ENCODE results near the gene IQCF2. TPM values are rescaled to one million over a fixed set of nuclear protein-coding genes. Genes with fewer than 3 reads are reported as not detected.
"Not testable (repeated sequence)": the region's sequence is repeated elsewhere in the genome, so short reads cannot be mapped to it uniquely, and the experiment has no call there.

IQCF2 gene
- polyA plus RNA-seq, 3 donors = not detected

- peaks cover 0 to 12% of the 10 kb centered on the region in 2 donors for H3K9me3 ChIP-seq (replicated peaks in 1 of 2; ENCODE audit: control insufficient read depth in 1 of 2, insufficient read depth in 1 of 2, low read length in 2 of 2)
- Mint-ChIP-seq H3K36me3 (no peaks in the 10 kb centered on the region), H3K4me1 (no peaks in the 10 kb centered on the region), H3K27me3 (ENCODE audit: low read depth in 3 of 3) (peaks cover 4 to 23% (median 14%) of the 10 kb centered on the region in 3 donors), H3K4me3 (no peak overlapping the region), H3K9me3 (peaks cover 3 to 17% (median 9%) of the 10 kb centered on the region in 7 donors), H3K27ac (no peak overlapping the region)
- no peak for TF ChIP-seq CTCF (IDR thresholded peaks at IDR 0.05)
- H2AFZ ChIP-seq (ENCODE audit: insufficient read depth, low read depth, low read length, poor library complexity, severe bottlenecking) = no peak overlapping the region
- no peaks in the 10 kb centered on the region for H3K79me2 ChIP-seq (ENCODE audit: insufficient read depth, low read length)
- H4K20me1 ChIP-seq (ENCODE audit: insufficient read depth, low read length) = no peaks in the 10 kb centered on the region
- no peak overlapping the region for H3K4me3 ChIP-seq (replicated peaks in 1 of 3; ENCODE audit: low read depth in 2 of 3, low read length in 3 of 3)
- no peak overlapping the region for H3K9ac ChIP-seq (ENCODE audit: insufficient read depth, low read length, poor library complexity, severe bottlenecking)
- no peak overlapping the region for H3K27ac ChIP-seq (ENCODE audit: low read depth in 1 of 2, low read length in 2 of 2)
- no peaks in the 10 kb centered on the region for H3K36me3 ChIP-seq (replicated peaks in 1 of 2; ENCODE audit: control insufficient read depth in 1 of 2, insufficient read depth in 2 of 2, low read length in 2 of 2)
- no peak for DNase-seq
- intact Hi-C loops (cut with micrococcal nuclease) = no loop called here
- H3K4me1 ChIP-seq (ENCODE audit: control insufficient read depth in 1 of 2, insufficient read depth in 2 of 2, low read length in 2 of 2) = no peaks in the 10 kb centered on the region
- H3K27me3 ChIP-seq (ENCODE audit: control insufficient read depth in 2 of 2, insufficient read depth in 2 of 2, low read length in 2 of 2) = peaks cover 0 to 2% of the 10 kb centered on the region in 2 donors
- 96% methylated on average over 3 of the region's 7 CpGs for WGBS (ENCODE audit: insufficient coverage)
- no peak overlapping the region for H3K4me2 ChIP-seq (replicated peaks; ENCODE audit: extremely low read depth, low read length, poor library complexity, severe bottlenecking)
Observed at GRCh38 chr3:51845129-51845528, 16.3 kb upstream of the IQCF2 start.

GRCh38 chr3:51855411-51855810, 6.0 kb upstream of the IQCF2 start:
- WGBS (ENCODE audit: insufficient coverage) = no CpG with 5 or more reads among the region's 1 CpG
- peaks cover 8 to 22% (median 17%) of the 10 kb centered on the region in 7 donors for H3K9me3 Mint-ChIP-seq
- H3K9ac ChIP-seq (ENCODE audit: insufficient read depth, low read length, poor library complexity, severe bottlenecking); H3K4me3 Mint-ChIP-seq; H3K27ac Mint-ChIP-seq; H3K9me3 ChIP-seq (replicated peaks in 1 of 2; ENCODE audit: control insufficient read depth in 1 of 2, insufficient read depth in 1 of 2, low read length in 2 of 2); H3K4me1 Mint-ChIP-seq; H3K27ac ChIP-seq (ENCODE audit: low read depth in 1 of 2, low read length in 2 of 2); DNase-seq; H3K27me3 ChIP-seq (ENCODE audit: control insufficient read depth in 2 of 2, insufficient read depth in 2 of 2, low read length in 2 of 2); H3K4me1 ChIP-seq (ENCODE audit: control insufficient read depth in 1 of 2, insufficient read depth in 2 of 2, low read length in 2 of 2); intact Hi-C loops (cut with micrococcal nuclease); H3K79me2 ChIP-seq (ENCODE audit: insufficient read depth, low read length); H3K36me3 ChIP-seq (replicated peaks in 1 of 2; ENCODE audit: control insufficient read depth in 1 of 2, insufficient read depth in 2 of 2, low read length in 2 of 2); H3K36me3 Mint-ChIP-seq; H3K27me3 Mint-ChIP-seq (ENCODE audit: low read depth in 3 of 3); H2AFZ ChIP-seq (ENCODE audit: insufficient read depth, low read depth, low read length, poor library complexity, severe bottlenecking); H3K4me2 ChIP-seq (replicated peaks; ENCODE audit: extremely low read depth, low read length, poor library complexity, severe bottlenecking); H3K4me3 ChIP-seq (replicated peaks in 1 of 3; ENCODE audit: low read depth in 2 of 3, low read length in 3 of 3); H4K20me1 ChIP-seq (ENCODE audit: insufficient read depth, low read length): not testable (repeated sequence)

Data from CD14-positive monocyte (primary cell).